SK-N-SH (cell line): ENCODE results near the gene PCF11. TPM values are rescaled to one million over a fixed set of nuclear protein-coding genes. Genes with fewer than 3 reads are reported as not detected.

Experiments used
- CTCF ChIA-PET: fragments of 300-600, 350-600 bp; formaldehyde crosslinking; extraction: SDS; loops from one replicate; lab custom pipeline; 2021; lab: Yijun Ruan, JAX
- POLR2A ChIA-PET: fragments of 350-600 bp; sonication (Branson Sonifier 250); formaldehyde crosslinking; extraction: SDS; loops from one replicate; lab custom pipeline; 2020; ENCODE audit warnings: antibody characterized with exemption, inconsistent platforms; lab: Yijun Ruan, JAX
- DNase-seq: peaks from one replicate; pipeline ENCODE4 v3.0.0; 2012
- H2AFZ ChIP-seq: fragments of 200-600 bp; sonication (generic); 2 replicates; pipeline ENCODE4 v1.8.1; 2016; ENCODE audit warnings: antibody characterized with exemption, mild to moderate bottlenecking, low read depth
- H3F3A ChIP-seq: fragments of 200-600 bp; sonication (generic); replicated peaks from 2 replicates; pipeline ENCODE3; 2016; ENCODE audit warnings: antibody characterized with exemption, mild to moderate bottlenecking; ENCODE audit not compliant: insufficient read depth
- H3K27ac ChIP-seq, 2 experiments: fragments of 200-500 bp in 1 of 2; fragments of 200-600 bp in 1 of 2; sonication (Bioruptor generic) in 1 of 2; sonication (generic), shearing (Covaris generic) in 1 of 2; 2 replicates each; pipeline versions ENCODE4 v1.5.1 to v1.6.1; 2014 to 2016; ENCODE audit warnings: low read depth in 2 of 2, inconsistent platforms in 1 of 2, low read length in 1 of 2, mild to moderate bottlenecking in 1 of 2, mixed read lengths in 1 of 2
- H3K27me3 ChIP-seq: fragments of 200-600 bp; sonication (generic), shearing (Covaris generic); 2 replicates; pipeline ENCODE4 v1.6.1; 2016; ENCODE audit warnings: mixed run types; ENCODE audit not compliant: insufficient read depth
- H3K36me3 ChIP-seq, 2 experiments: fragments of 200-500 bp in 1 of 2; fragments of 200-600 bp in 1 of 2; sonication (Bioruptor generic) in 1 of 2; sonication (generic) in 1 of 2; replicated peaks in 1 of 2; 2 replicates each; pipeline versions ENCODE3 to v1.5.1; 2014 to 2016; ENCODE audit warnings: low read length in 1 of 2, mild to moderate bottlenecking in 1 of 2; ENCODE audit not compliant: insufficient read depth in 2 of 2, control insufficient read depth in 1 of 2
- H3K4me1 ChIP-seq, 2 experiments: fragments of 200-500 bp in 1 of 2; fragments of 200-600 bp in 1 of 2; sonication (Bioruptor generic) in 1 of 2; sonication (generic), shearing (Covaris generic) in 1 of 2; 2 replicates each; pipeline versions ENCODE4 v1.5.1 to v1.6.1; 2014 to 2016; ENCODE audit warnings: low read depth in 1 of 2, low read length in 1 of 2, mixed run types in 1 of 2; ENCODE audit not compliant: insufficient read depth in 2 of 2, control insufficient read depth in 1 of 2
- H3K4me2 ChIP-seq: fragments of 200-600 bp; sonication (generic), shearing (Covaris generic); 2 replicates; pipeline ENCODE4 v1.6.1; 2017; ENCODE audit warnings: mixed run types
- H3K4me3 ChIP-seq, 2 experiments: fragments of 200-500 bp in 1 of 2; fragments of 200-600 bp in 1 of 2; sonication (Bioruptor generic) in 1 of 2; sonication (generic), shearing (Covaris generic) in 1 of 2; 2 replicates each; pipeline versions ENCODE4 v1.5.1 to v1.8.1; 2014 to 2016; ENCODE audit warnings: low read depth in 2 of 2, inconsistent platforms in 1 of 2, low read length in 1 of 2, mild to moderate bottlenecking in 1 of 2, mixed read lengths in 1 of 2, moderate library complexity in 1 of 2
- H3K79me2 ChIP-seq: fragments of 200-600 bp; sonication (generic); 2 replicates; pipeline ENCODE4 v1.8.1; 2017; ENCODE audit warnings: mild to moderate bottlenecking; ENCODE audit not compliant: insufficient read depth
- H3K9ac ChIP-seq: fragments of 200-600 bp; sonication (generic); 2 replicates; pipeline ENCODE4 v1.6.1; 2017; ENCODE audit warnings: mixed run types
- H3K9me2 ChIP-seq: fragments of 200-600 bp; sonication (generic); 2 replicates; pipeline ENCODE4 v1.6.1; 2017; ENCODE audit warnings: mixed run types
- H3K9me3 ChIP-seq: fragments of 200-600 bp; sonication (generic); 2 replicates; pipeline ENCODE4 v1.6.1; 2017; ENCODE audit warnings: mixed run types, mild to moderate bottlenecking, moderate library complexity
- H4K20me1 ChIP-seq: fragments of 200-600 bp; sonication (generic); 2 replicates; pipeline ENCODE4 v1.6.1; 2017; ENCODE audit warnings: mild to moderate bottlenecking, mixed run types; ENCODE audit not compliant: insufficient read depth
- CTCF ChIP-seq: fragments of 200-600 bp; sonication (generic); IDR thresholded peaks from 2 replicates; pipeline ENCODE4 v1.6.1; 2017; ENCODE audit warnings: antibody characterized with exemption, mild to moderate bottlenecking, moderate library complexity
- EZH2phosphoT487 ChIP-seq: fragments of 200-600 bp; sonication (generic); IDR thresholded peaks from 2 replicates; pipeline ENCODE4 v1.6.1; 2017; ENCODE audit warnings: low read depth, mixed run types, mild to moderate bottlenecking, antibody characterized with exemption, moderate library complexity, borderline replicate concordance
- FOXJ3 ChIP-seq: sonication (generic); formaldehyde crosslinking; IDR thresholded peaks from 2 replicates; pipeline ENCODE4 v1.5.1; 2020; ENCODE audit warnings: mild to moderate bottlenecking, missing genetic modification reagents
- FOXM1 ChIP-seq: IDR thresholded peaks from 2 replicates; pipeline ENCODE4 v1.4.0; 2012; ENCODE audit warnings: low read depth, mild to moderate bottlenecking
- GABPA ChIP-seq: IDR thresholded peaks from 2 replicates; pipeline ENCODE4 v1.4.0; 2012; ENCODE audit warnings: low read depth, mild to moderate bottlenecking
- IRF3 ChIP-seq: fragments of 150-350 bp; IDR thresholded peaks from 2 replicates; pipeline ENCODE4 v1.6.1; 2016; ENCODE audit warnings: mild to moderate bottlenecking, low read depth, low read length
- MAX ChIP-seq: IDR thresholded peaks from 2 replicates; pipeline ENCODE4 v1.4.0; 2012; ENCODE audit warnings: low read depth
- MEF2A ChIP-seq: IDR thresholded peaks from 2 replicates; pipeline ENCODE4 v1.4.0; 2012; ENCODE audit warnings: low read depth, borderline replicate concordance
- NRF1 ChIP-seq: IDR thresholded peaks from 2 replicates; pipeline ENCODE4 v1.6.1; 2012; ENCODE audit warnings: low read depth, mild to moderate bottlenecking, low read length
- PBX3 ChIP-seq: IDR thresholded peaks from 2 replicates; pipeline ENCODE4; 2012
- POLR2AphosphoS5 ChIP-seq: IDR thresholded peaks from 2 replicates; pipeline ENCODE4 v1.6.1; 2012; ENCODE audit warnings: low read depth, low read length
- RCOR1 ChIP-seq: fragments of 150-350 bp; IDR thresholded peaks from 2 replicates; pipeline ENCODE4 v1.6.1; 2017; ENCODE audit warnings: antibody characterized with exemption, low read length
- RFX5 ChIP-seq: IDR thresholded peaks from 2 replicates; pipeline ENCODE4 v1.6.1; 2012; ENCODE audit warnings: mild to moderate bottlenecking, improper control_type of control experiment, low read length
- RXRA ChIP-seq: IDR thresholded peaks from 2 replicates; pipeline ENCODE4 v1.4.0; 2012; ENCODE audit warnings: low read depth, mild to moderate bottlenecking, borderline replicate concordance
- SMC3 ChIP-seq: IDR thresholded peaks from 2 replicates; pipeline ENCODE4 v1.6.1; 2012; ENCODE audit warnings: low read depth, low read length, improper control_type of control experiment
- TAF1 ChIP-seq: IDR thresholded peaks from 2 replicates; pipeline ENCODE4 v1.6.1; 2012; ENCODE audit warnings: low read depth, mild to moderate bottlenecking, low read length, moderate library complexity, borderline replicate concordance
- TCF12 ChIP-seq: IDR thresholded peaks from 2 replicates; pipeline ENCODE4 v1.4.0; 2012
- TEAD4 ChIP-seq: IDR thresholded peaks from 2 replicates; pipeline ENCODE4 v1.4.0; 2012; ENCODE audit warnings: mild to moderate bottlenecking, borderline replicate concordance; ENCODE audit not compliant: insufficient read depth
- USF2 ChIP-seq: fragments of 150-350 bp; IDR thresholded peaks from 2 replicates; pipeline ENCODE4 v1.6.1; 2017; ENCODE audit warnings: antibody characterized with exemption, low read length, low read depth, borderline replicate concordance
- ZBTB33 ChIP-seq: IDR thresholded peaks from 2 replicates; pipeline ENCODE4 v1.4.0; 2012; ENCODE audit warnings: low read depth, borderline replicate concordance
- WGBS: methylation state at CpG from one replicate; pipeline ENCODE4 v1.1.6; 2017; ENCODE audit warnings: low lambda C conversion rate; 5-methylcytosine and 5-hydroxymethylcytosine counted together
- polyA plus RNA-seq, 3 experiments: library from polyadenylated mRNA; depleted of rRNA; stranded (reverse); fragments of >200 nt; gene quantifications; 2 replicates each; pipeline ENCODE4 v1.2.3, GENCODE V29; 2012

Gene PCF11
- polyA plus RNA-seq, 1 of the 3 experiments (the other 2 are of a cell fraction): 22.4 TPM

GRCh38 chr11:83222499-83222898, 65.6 kb downstream of the PCF11 start:
- Histone ChIP-seq H3K9ac (no peak overlapping the region), H3K9me3 (no peaks in the 10 kb centered on the region), H3K4me1 (no peaks in the 10 kb centered on the region), H3K36me3 (no peaks in the 10 kb centered on the region), H3F3A (no peaks in the 10 kb centered on the region), H3K79me2 (no peaks in the 10 kb centered on the region), H3K27me3 (no peaks in the 10 kb centered on the region), H3K27ac (no peak overlapping the region), H3K9me2 (no peaks in the 10 kb centered on the region), H3K4me2 (no peak overlapping the region), H4K20me1 (no peaks in the 10 kb centered on the region), H3K4me3 (no peak overlapping the region), H2AFZ (no peak overlapping the region)
- 88% methylated on average over 1 of the region's 1 CpG for WGBS
- TF ChIP-seq NRF1 (no peak), TCF12 (no peak), TAF1 (no peak), RFX5 (no peak), POLR2AphosphoS5 (no peak), RCOR1 (no peak), ZBTB33 (no peak), MEF2A (no peak), FOXM1 (no peak), USF2 (no peak), SMC3 (no peak), PBX3 (no peak)
- POLR2A ChIA-PET: no interaction called here
- CTCF ChIA-PET: no interaction called here
- DNase-seq: no peak

GRCh38 chr11:83223457-83223856, 66.5 kb downstream of the PCF11 start:
- H3K79me2 ChIP-seq: no peaks in the 10 kb centered on the region
- no peak overlapping the region for H3K4me3 ChIP-seq
- no peaks in the 10 kb centered on the region for H4K20me1 ChIP-seq
- H3K9me3 ChIP-seq: no peaks in the 10 kb centered on the region
- H3K27me3 ChIP-seq: no peaks in the 10 kb centered on the region
- H3K4me2 ChIP-seq: no peak overlapping the region
- DNase-seq: no peak
- H3K27ac ChIP-seq: no peak overlapping the region
- no peaks in the 10 kb centered on the region for H3F3A ChIP-seq
- ChIA-PET CTCF (interaction anchor here (0.6 to 1.0 kb wide), 3 partner anchors 26 to 915 kb away, joined by 3 to 4 read pairs (median 3); no protein-coding TSS in a partner anchor), POLR2A (no interaction called here)
- H3K36me3 ChIP-seq: no peaks in the 10 kb centered on the region
- H3K9ac ChIP-seq: no peak overlapping the region
- no peaks in the 10 kb centered on the region for H3K9me2 ChIP-seq
- no peak overlapping the region for H2AFZ ChIP-seq
- WGBS: 91% methylated on average over 2 of the region's 2 CpGs
- H3K4me1 ChIP-seq: no peaks in the 10 kb centered on the region
- TF ChIP-seq EZH2phosphoT487: no peak
- TF ChIP-seq TEAD4: no peak
- TF ChIP-seq FOXJ3 (CRISPR knock-in tag): no peak
- TF ChIP-seq MAX: no peak
- no peak for TF ChIP-seq IRF3
- no peak for TF ChIP-seq ZBTB33
- TF ChIP-seq GABPA: no peak
- no peak for TF ChIP-seq CTCF
- TF ChIP-seq RXRA: no peak
